ENCODE results near the gene LRRC40.

LRRC40 gene

GRCh38 chr1:70221238-70222121 lies 16.1 kb upstream of the LRRC40 start, which contains the start of gene SRSF11 (continued):
- TF ChIP-seq ZNF692 (tag by site-specific recombination; IDR thresholded peaks at IDR 0.05) (no peak; the same call in 1 of the 2 replicates), ZNF585B (tag by site-specific recombination; IDR thresholded peaks at IDR 0.05) (peak; percentile 7; the same call in 1 of the 2 replicates), ZNF239 (tag by site-specific recombination; IDR thresholded peaks at IDR 0.05) (0 out of 2 replicates have a peak, but pooled peaks have one; percentile 33), ZNF174 (tag by site-specific recombination; IDR thresholded peaks at IDR 0.05) (no peak), SP7 (tag by site-specific recombination; IDR thresholded peaks at IDR 0.05) (peak; percentile 75), ZNF155 (tag by site-specific recombination; IDR thresholded peaks at IDR 0.05) (no peak), ZBTB10 (tag by site-specific recombination; IDR thresholded peaks at IDR 0.05) (no peak), ZSCAN16 (tag by site-specific recombination; IDR thresholded peaks at IDR 0.05) (no peak), IKZF3 (tag by site-specific recombination; IDR thresholded peaks at IDR 0.05) (no peak), ZNF600 (tag by site-specific recombination; IDR thresholded peaks at IDR 0.05) (peak; percentile 54; the same call in 1 of the 2 replicates), INSM2 (tag by site-specific recombination; IDR thresholded peaks at IDR 0.05) (no peak), ZNF626 (tag by site-specific recombination; IDR thresholded peaks at IDR 0.05) (no peak), ZNF223 (tag by site-specific recombination; IDR thresholded peaks at IDR 0.05) (no peak), ZNF701 (tag by site-specific recombination; IDR thresholded peaks at IDR 0.05) (no peak), ZNF37A (tag by site-specific recombination; IDR thresholded peaks at IDR 0.05) (no peak), ZNF391 (tag by site-specific recombination; IDR thresholded peaks at IDR 0.05; ENCODE audit: borderline replicate concordance, low read depth) (peak; percentile 57; the same call in 1 of the 2 replicates), ZNF433 (tag by site-specific recombination; IDR thresholded peaks at IDR 0.05; ENCODE audit: low read depth) (no peak), ZNF776 (tag by site-specific recombination; IDR thresholded peaks at IDR 0.05; ENCODE audit: borderline replicate concordance) (no peak), ZNF830 (tag by site-specific recombination; IDR thresholded peaks at IDR 0.05; ENCODE audit: low read depth) (no peak), ZNF529 (tag by site-specific recombination; IDR thresholded peaks at IDR 0.05; ENCODE audit: insufficient replicate concordance) (no peak), PATZ1 (tag by site-specific recombination; IDR thresholded peaks at IDR 0.05) (peak; percentile 81), MZF1 (tag by site-specific recombination; IDR thresholded peaks at IDR 0.05; ENCODE audit: borderline replicate concordance) (no peak; the same call in 1 of the 2 replicates), OVOL3 (tag by site-specific recombination; IDR thresholded peaks at IDR 0.05) (peak; percentile 32; the same call in 1 of the 2 replicates), ZNF670 (tag by site-specific recombination; IDR thresholded peaks at IDR 0.05; ENCODE audit: low read depth) (no peak), ZNF169 (tag by site-specific recombination; IDR thresholded peaks at IDR 0.05) (no peak), ZNF350 (tag by site-specific recombination; IDR thresholded peaks at IDR 0.05) (no peak), ZNF112 (tag by site-specific recombination; IDR thresholded peaks at IDR 0.05) (no peak), ZNF664 (tag by site-specific recombination; IDR thresholded peaks at IDR 0.05) (no peak), ZNF341 (tag by site-specific recombination; IDR thresholded peaks at IDR 0.05; ENCODE audit: low read depth) (no peak; the same call in 1 of the 2 replicates), ZNF175 (tag by site-specific recombination; IDR thresholded peaks at IDR 0.05) (no peak), ZNF423 (tag by site-specific recombination; IDR thresholded peaks at IDR 0.05) (no peak)

All from HEK293 (cell line).